Muscle of leg (tissue), 11 donors: Measurements from ENCODE around the gene SORT1. TPM values are rescaled to one million over a fixed set of nuclear protein-coding genes. Genes with fewer than 3 reads are reported as not detected.

Experiments used
- DNase-seq: peaks from one replicate; pipeline ENCODE4 v3.0.0; 2013
- H3K27ac ChIP-seq: one replicate; pipeline ENCODE4 v1.5.1; 2013; ENCODE audit warnings: mild to moderate bottlenecking, low read length, control low read depth
- H3K27me3 ChIP-seq: one replicate; pipeline ENCODE4 v1.6.1; 2013; ENCODE audit warnings: low read length; ENCODE audit not compliant: control insufficient read depth, insufficient read depth
- H3K36me3 ChIP-seq: one replicate; pipeline ENCODE4 v1.6.1; 2013; ENCODE audit warnings: low read length; ENCODE audit not compliant: control insufficient read depth, insufficient read depth
- H3K4me1 ChIP-seq: one replicate; pipeline ENCODE4 v1.6.1; 2013; ENCODE audit warnings: low read length; ENCODE audit not compliant: control insufficient read depth, insufficient read depth
- H3K4me3 ChIP-seq: one replicate; pipeline ENCODE4 v1.5.1; 2013; ENCODE audit warnings: low read length, control low read depth
- H3K9me3 ChIP-seq: replicated peaks from 2 replicates; pipeline ENCODE4 v1.6.1; 2013; ENCODE audit warnings: low read depth, low read length; ENCODE audit not compliant: control insufficient read depth
- WGBS: methylation state at CpG from one replicate; pipeline ENCODE4 v1.1.5; 2013; ENCODE audit warnings: missing lambda C conversion rate; ENCODE audit not compliant: insufficient coverage; 5-methylcytosine and 5-hydroxymethylcytosine counted together
- polyA plus RNA-seq, 8 donors: library from polyadenylated mRNA; unstranded; fragments of 120-200 nt; gene quantifications; one replicate each; pipeline versions ENCODE4 v1.2.1 to v1.2.3, GENCODE V29; 2013; ENCODE audit warnings: inconsistent platforms in 1 of 8, low replicate concordance in 1 of 8; ENCODE audit not compliant: insufficient read length in 8 of 8, insufficient read depth in 1 of 8
- total RNA-seq: library from RNA; stranded (reverse); fragments of 120-200 nt; gene quantifications from one replicate; pipeline ENCODE4 v1.2.4, GENCODE V29; 2013

Gene SORT1
- total and polyA plus RNA-seq, 9 donors, result 11.6 to 32.1 (median 24.5) TPM

- H3K4me1 ChIP-seq, result peaks cover 43% of the 10 kb centered on the region
- no peaks in the 10 kb centered on the region for H3K9me3 ChIP-seq
- 62% methylated on average over 2 of the region's 8 CpGs for WGBS
- H3K27ac ChIP-seq, result peak overlapping the region; percentile 10
- H3K36me3 ChIP-seq, result no peaks in the 10 kb centered on the region
- no peak overlapping the region for H3K4me3 ChIP-seq
- no peaks in the 10 kb centered on the region for H3K27me3 ChIP-seq
- DNase-seq, result peak; percentile 25
Measured at GRCh38 chr1:109304226-109304920, 93.3 kb downstream of the SORT1 start.

GRCh38 chr1:109301874-109302273 lies 95.8 kb downstream of the SORT1 start:
- no peak for DNase-seq
- Histone ChIP-seq H3K4me3 (no peak overlapping the region), H3K27me3 (no peaks in the 10 kb centered on the region), H3K9me3 (no peaks in the 10 kb centered on the region), H3K4me1 (peaks cover 56% of the 10 kb centered on the region), H3K27ac (no peak overlapping the region), H3K36me3 (no peaks in the 10 kb centered on the region)
- 83% methylated on average over 4 of the region's 5 CpGs for WGBS

GRCh38 chr1:109300650-109301151 lies 97.0 kb downstream of the SORT1 start:
- no peak overlapping the region for H3K4me3 ChIP-seq
- no peak for DNase-seq
- H3K27me3 ChIP-seq, result no peaks in the 10 kb centered on the region
- peaks cover 54% of the 10 kb centered on the region for H3K4me1 ChIP-seq
- H3K9me3 ChIP-seq, result no peaks in the 10 kb centered on the region
- no peaks in the 10 kb centered on the region for H3K36me3 ChIP-seq
- WGBS, result 91% methylated on average over 12 of the region's 16 CpGs
- peak overlapping the region; percentile 76 for H3K27ac ChIP-seq

GRCh38 chr1:109299558-109300343 lies 98.0 kb downstream of the SORT1 start:
- DNase-seq, result peak; percentile 94
- no peaks in the 10 kb centered on the region for H3K27me3 ChIP-seq
- H3K36me3 ChIP-seq, result no peaks in the 10 kb centered on the region
- H3K27ac ChIP-seq, result peak overlapping the region; percentile 80
- WGBS, result 46% methylated on average over 20 of the region's 20 CpGs
- peaks cover 48% of the 10 kb centered on the region for H3K4me1 ChIP-seq
- H3K9me3 ChIP-seq, result no peaks in the 10 kb centered on the region
- H3K4me3 ChIP-seq, result no peak overlapping the region

- WGBS, result 100% methylated on average over 1 of the region's 11 CpGs
- peaks cover 42% of the 10 kb centered on the region for H3K4me1 ChIP-seq
- H3K27me3 ChIP-seq, result no peaks in the 10 kb centered on the region
- H3K27ac ChIP-seq, result peak overlapping the region; percentile 80
- no peaks in the 10 kb centered on the region for H3K36me3 ChIP-seq
- no peaks in the 10 kb centered on the region for H3K9me3 ChIP-seq
- DNase-seq, result peak; percentile 84
- H3K4me3 ChIP-seq, result no peak overlapping the region
Measured at GRCh38 chr1:109298666-109299557, 98.8 kb downstream of the SORT1 start.

- peak; percentile 46 for DNase-seq
- Histone ChIP-seq H3K27me3 (no peaks in the 10 kb centered on the region), H3K27ac (no peak overlapping the region), H3K9me3 (no peaks in the 10 kb centered on the region), H3K36me3 (no peaks in the 10 kb centered on the region), H3K4me1 (peaks cover 42% of the 10 kb centered on the region), H3K4me3 (no peak overlapping the region)
- WGBS, result 89% methylated on average over 16 of the region's 16 CpGs
Measured at GRCh38 chr1:109296782-109297181, 100.9 kb downstream of the SORT1 start.

GRCh38 chr1:109295712-109296415 lies 101.9 kb downstream of the SORT1 start:
- H3K36me3 ChIP-seq, result no peaks in the 10 kb centered on the region
- no peak overlapping the region for H3K27ac ChIP-seq
- no peaks in the 10 kb centered on the region for H3K27me3 ChIP-seq
- no peak for DNase-seq
- H3K9me3 ChIP-seq, result no peaks in the 10 kb centered on the region
- H3K4me3 ChIP-seq, result no peak overlapping the region
- 76% methylated on average over 6 of the region's 12 CpGs for WGBS
- H3K4me1 ChIP-seq, result peaks cover 42% of the 10 kb centered on the region

- Histone ChIP-seq H3K9me3 (no peaks in the 10 kb centered on the region), H3K4me1 (peaks cover 29% of the 10 kb centered on the region), H3K36me3 (no peaks in the 10 kb centered on the region), H3K27me3 (no peaks in the 10 kb centered on the region), H3K27ac (no peak overlapping the region), H3K4me3 (no peak overlapping the region)
- DNase-seq, result no peak
- 80% methylated on average over 2 of the region's 4 CpGs for WGBS
Measured at GRCh38 chr1:109294481-109294880, 103.2 kb downstream of the SORT1 start.

GRCh38 chr1:109293026-109293425 lies 104.7 kb downstream of the SORT1 start:
- Histone ChIP-seq H3K9me3 (no peaks in the 10 kb centered on the region), H3K4me3 (no peak overlapping the region), H3K27me3 (no peaks in the 10 kb centered on the region), H3K4me1 (peaks cover 14% of the 10 kb centered on the region), H3K36me3 (no peaks in the 10 kb centered on the region), H3K27ac (no peak overlapping the region)
- DNase-seq, result no peak
- WGBS, result 33% methylated on average over 1 of the region's 2 CpGs
